Hematopoietic multipotent progenitor cell treated with erythropoietin and hydrocortisone succinate and interleukin-3 and kit ligand, for 17 days (in vitro differentiated cells): Measurements from ENCODE around the gene TEX2.
"Not testable (repeated sequence)": the region's sequence is repeated elsewhere in the genome, so short reads cannot be mapped to it uniquely, and the experiment has no call there.

Experiments
- DNase-seq: peaks from one replicate; pipeline ENCODE4 v3.0.0-alpha.2; 2015; ENCODE audit warnings: low spot score

TEX2 gene

GRCh38 chr17:64262198-64262999, 661 bp downstream of the TEX2 start:
- DNase-seq: peak; percentile 48

- DNase-seq: peak; percentile 30
Measured at GRCh38 chr17:64261417-64262145, 1.5 kb downstream of the TEX2 start.

- no peak for DNase-seq
Measured at GRCh38 chr17:64260886-64261285, 2.2 kb downstream of the TEX2 start.

- DNase-seq: no peak
Measured at GRCh38 chr17:64259922-64260321, 3.1 kb downstream of the TEX2 start.

- no peak for DNase-seq
Measured at GRCh38 chr17:64259426-64259825, 3.6 kb downstream of the TEX2 start.

- no peak for DNase-seq
Measured at GRCh38 chr17:64256913-64257807, 5.9 kb downstream of the TEX2 start.

- no peak for DNase-seq
Measured at GRCh38 chr17:64255764-64256163, 7.3 kb downstream of the TEX2 start.

GRCh38 chr17:64254755-64255154, 8.3 kb downstream of the TEX2 start:
- no peak for DNase-seq

- no peak for DNase-seq
Measured at GRCh38 chr17:64253470-64253869, 9.6 kb downstream of the TEX2 start.

- DNase-seq: no peak
Measured at GRCh38 chr17:64252831-64253230, 10.2 kb downstream of the TEX2 start.

GRCh38 chr17:64250233-64250835, 12.7 kb downstream of the TEX2 start:
- DNase-seq: no peak

GRCh38 chr17:64247836-64248235, 15.2 kb downstream of the TEX2 start:
- no peak for DNase-seq

- no peak for DNase-seq
Measured at GRCh38 chr17:64245218-64246145, 17.6 kb downstream of the TEX2 start.

- no peak for DNase-seq
Measured at GRCh38 chr17:64244165-64244564, 18.9 kb downstream of the TEX2 start.

GRCh38 chr17:64243340-64243739, 19.7 kb downstream of the TEX2 start:
- no peak for DNase-seq

- no peak for DNase-seq
Measured at GRCh38 chr17:64242633-64243032, 20.4 kb downstream of the TEX2 start.

GRCh38 chr17:64240741-64241347, 22.2 kb downstream of the TEX2 start:
- no peak for DNase-seq

GRCh38 chr17:64240261-64240740, 22.8 kb downstream of the TEX2 start:
- no peak for DNase-seq

GRCh38 chr17:64238449-64238848, 24.6 kb downstream of the TEX2 start:
- DNase-seq: not testable (repeated sequence)

- DNase-seq: no peak
Measured at GRCh38 chr17:64236827-64237403, 26.1 kb downstream of the TEX2 start.
